HepG2 (cell line): ENCODE measurements around the gene PIEZO2. TPM values are rescaled to one million over a fixed set of nuclear protein-coding genes. Genes with fewer than 3 reads are reported as not detected.

Experiments used
- ATAC-seq: fragments of 200-7000 bp; cut with Tn5 transposase; 3 replicates; pipeline ENCODE4 v1.9.1; 2020; ENCODE audit warnings: mild to moderate bottlenecking, moderate library complexity
- BruUV-seq: library from RNA; stranded (reverse); fragments of 400-500 nt; replicated peaks from 2 replicates; lab custom pipeline; 2021; lab: Mats Ljungman, UMichigan
- CTCF ChIA-PET: fragments of 300-600 bp; formaldehyde crosslinking; extraction: SDS; loops from one replicate; lab custom pipeline; 2021; ENCODE audit warnings: low total read pairs, inconsistent platforms, low intra/inter-chr PET ratio; lab: Yijun Ruan, JAX
- POLR2A ChIA-PET: fragments of 350-600 bp; sonication (Branson Sonifier 250); formaldehyde crosslinking; loops from one replicate; lab custom pipeline; 2020; ENCODE audit warnings: antibody characterized with exemption, inconsistent platforms; lab: Yijun Ruan, JAX
- DNase-seq: peaks from one replicate; pipeline ENCODE4 v3.0.0-alpha.2; 2015; ENCODE audit warnings: low spot score
- FAIRE-seq: peaks from 3 replicates; lab custom pipeline; 2011; peaks lifted over from hg19 to GRCh38; lab: Jason Lieb, UNC
- H2AFZ ChIP-seq: one replicate; pipeline ENCODE4 v1.6.1; 2011; ENCODE audit warnings: low read length, inconsistent platforms
- H3K27ac ChIP-seq: fragments of 300-600 bp; 3 replicates; pipeline ENCODE4 v1.8.0; 2011; ENCODE audit warnings: mixed run types, mild to moderate bottlenecking, mixed read lengths, low read length, inconsistent platforms; ENCODE audit not compliant: insufficient read depth; ENCODE audit errors: extremely low read length
- H3K27me3 ChIP-seq, 2 experiments: fragments of 200-600 bp in 1 of 2; 2 replicates in 1 of 2; 3 replicates in 1 of 2; pipeline versions ENCODE4 v1.6.0 to v1.8.0; 2011; ENCODE audit warnings: low read length in 2 of 2, mild to moderate bottlenecking in 2 of 2, moderate library complexity in 2 of 2, inconsistent platforms in 1 of 2; ENCODE audit not compliant: insufficient read depth in 2 of 2, control insufficient read depth in 1 of 2
- H3K36me3 ChIP-seq, 2 experiments: fragments of 200-600 bp in 1 of 2; replicated peaks in 1 of 2; 2 replicates in 1 of 2; 3 replicates in 1 of 2; pipeline versions ENCODE4 v1.5.1 to v1.8.0; 2011; ENCODE audit warnings: low read length in 2 of 2, inconsistent platforms in 1 of 2; ENCODE audit not compliant: insufficient read depth in 2 of 2, control insufficient read depth in 1 of 2
- H3K4me1 ChIP-seq: 2 replicates; pipeline ENCODE4 v1.5.1; 2012; ENCODE audit warnings: low read length, inconsistent platforms; ENCODE audit not compliant: insufficient read depth
- H3K4me2 ChIP-seq: 2 replicates; pipeline ENCODE4 v1.6.0; 2011; ENCODE audit warnings: low read depth, low read length, inconsistent platforms
- H3K4me3 ChIP-seq, 3 experiments: fragments of 200-600 bp in 1 of 3; sonication (generic), shearing (Covaris generic) in 1 of 3; replicated peaks in 1 of 3; 2 replicates each; pipeline ENCODE4 v1.5.1; 2011 to 2016; ENCODE audit warnings: low read length in 3 of 3, inconsistent platforms in 2 of 3, low read depth in 2 of 3, mild to moderate bottlenecking in 2 of 3, control low read depth in 1 of 3, mixed read lengths in 1 of 3; ENCODE audit not compliant: insufficient read depth in 1 of 3
- H3K79me2 ChIP-seq: one replicate; pipeline ENCODE4 v1.6.1; 2011; ENCODE audit warnings: low read length, inconsistent platforms; ENCODE audit not compliant: insufficient read depth
- H3K9ac ChIP-seq: 2 replicates; pipeline ENCODE4 v1.6.0; 2011; ENCODE audit warnings: mild to moderate bottlenecking, low read depth, low read length, inconsistent platforms; ENCODE audit not compliant: insufficient read depth
- H3K9me3 ChIP-seq: 2 replicates; pipeline ENCODE4 v1.5.1; 2012; ENCODE audit warnings: mild to moderate bottlenecking, low read length
- H4K20me1 ChIP-seq: 2 replicates; pipeline ENCODE4 v1.6.0; 2011; ENCODE audit warnings: inconsistent platforms, mild to moderate bottlenecking, low read length, moderate library complexity; ENCODE audit not compliant: insufficient read depth
- CREM ChIP-seq, 2 experiments: sonication (generic) in 1 of 2; formaldehyde crosslinking in 1 of 2; IDR thresholded peaks; 2 replicates each; pipeline versions ENCODE4 v1.4.0 to v1.6.1; 2016 to 2020; ENCODE audit warnings: antibody characterized with exemption in 1 of 2, mild to moderate bottlenecking in 1 of 2, missing genetic modification reagents in 1 of 2
- E2F2 ChIP-seq: sonication (generic); formaldehyde crosslinking; IDR thresholded peaks from 2 replicates; pipeline ENCODE4 v1.4.0; 2020; ENCODE audit warnings: missing genetic modification reagents, borderline replicate concordance
- GABPB1 ChIP-seq: IDR thresholded peaks from 2 replicates; pipeline ENCODE4 v1.6.1; 2016; ENCODE audit warnings: mild to moderate bottlenecking, missing genetic modification reagents, moderate library complexity, missing compliant biosample characterization
- POGZ ChIP-seq: sonication (generic); formaldehyde crosslinking; IDR thresholded peaks from 2 replicates; pipeline ENCODE4 v1.4.0; 2020; ENCODE audit warnings: mild to moderate bottlenecking, missing genetic modification reagents
- SMYD3 ChIP-seq: sonication (generic); formaldehyde crosslinking; IDR thresholded peaks from 2 replicates; pipeline ENCODE4 v1.8.1; 2023; ENCODE audit warnings: mild to moderate bottlenecking, missing genetic modification reagents
- ZBTB39 ChIP-seq: sonication (generic); formaldehyde crosslinking; IDR thresholded peaks from 2 replicates; pipeline ENCODE4 v1.5.0; 2020; ENCODE audit warnings: missing genetic modification reagents
- ZNF512B ChIP-seq: sonication (generic); formaldehyde crosslinking; IDR thresholded peaks from 2 replicates; pipeline ENCODE4 v1.5.1; 2020; ENCODE audit warnings: missing genetic modification reagents, mild to moderate bottlenecking, borderline replicate concordance
- ZNF660 ChIP-seq: sonication (generic); formaldehyde crosslinking; IDR thresholded peaks from 2 replicates; pipeline ENCODE4 v1.5.1; 2020; ENCODE audit warnings: mild to moderate bottlenecking, low read depth, missing genetic modification reagents, borderline replicate concordance
- WGBS: methylation state at CpG from one replicate; pipeline ENCODE4 v1.1.6; 2017; ENCODE audit warnings: low lambda C conversion rate; 5-methylcytosine and 5-hydroxymethylcytosine counted together
- in situ Hi-C: cut with HindIII; loops from 2 replicates; pipeline ENCODE4 v1.10.0; 2017; ENCODE audit warnings: low pct_unique_long_range_greater_than_20kb; ENCODE audit not compliant: extremely low pct_ligation_motif_present
- intact Hi-C: fragments of 100-400 bp; cut with micrococcal nuclease; formaldehyde crosslinking; loops from one replicate; pipeline ENCODE4 v1.10.0; 2022; ENCODE audit not compliant: unreplicated experiment
- polyA plus RNA-seq, 8 experiments: library from polyadenylated mRNA; depleted of rRNA in 3 of 8; stranded (reverse) in 7 of 8; unstranded in 1 of 8; fragments of >200 nt; fragmentation: Illumina TruSeq in 4 of 8; extraction: Trizol in 4 of 8; gene quantifications; 2 replicates each; pipeline versions ENCODE4 v1.2.1 to v1.2.3, GENCODE V29; 2011 to 2016; ENCODE audit warnings: low read depth in 4 of 8, missing spikeins in 1 of 8, mixed read lengths in 1 of 8; ENCODE audit not compliant: insufficient read depth in 1 of 8
- total RNA-seq, 5 experiments: library from RNA; depleted of rRNA; stranded (reverse); fragments of >200 nt; fragmentation: Illumina TruSeq; extraction: Trizol; gene quantifications; 2 replicates each; pipeline ENCODE4 v1.2.3, GENCODE V29; 2016; ENCODE audit warnings: low read depth in 1 of 5

Gene PIEZO2
- total and polyA plus RNA-seq, 2 of the 13 experiments (the other 11 are each of a cell fraction or from before 2014, with no cell fraction given) = 15.2 to 27.2 TPM

GRCh38 chr18:10681581-10682367 is 467.6 kb downstream of the PIEZO2 start:
- Histone ChIP-seq H4K20me1 (no peaks in the 10 kb centered on the region), H3K27ac (no peak overlapping the region), H2AFZ (no peak overlapping the region), H3K9ac (no peak overlapping the region), H3K4me3 (no peak overlapping the region), H3K4me2 (no peak overlapping the region), H3K79me2 (no peaks in the 10 kb centered on the region), H3K9me3 (no peaks in the 10 kb centered on the region), H3K27me3 (no peaks in the 10 kb centered on the region), H3K4me1 (no peaks in the 10 kb centered on the region), H3K36me3 (no peaks in the 10 kb centered on the region)
- in situ Hi-C loops (no loop called here), intact Hi-C loops (loop anchor here (1.0 kb wide), 1 partner anchor 121 kb away; no protein-coding TSS in a partner anchor)
- WGBS = 68% methylated on average over 12 of the region's 12 CpGs
- no peak for DNase-seq
- CTCF ChIA-PET = no interaction called here
- no peak for ATAC-seq
- FAIRE-seq = no peak
- no TSS peak for BruUV-seq
- TF ChIP-seq GABPB1 (CRISPR knock-in tag) = no peak
- TF ChIP-seq SMYD3 (CRISPR knock-in tag) = no peak
- no peak for TF ChIP-seq POGZ (CRISPR knock-in tag)
- TF ChIP-seq ZNF660 = no peak
- no peak for TF ChIP-seq E2F2 (CRISPR knock-in tag)
- no peak for TF ChIP-seq ZNF512B
- TF ChIP-seq CREM (IDR thresholded peaks at IDR 0.05) = no peak
- TF ChIP-seq CREM (CRISPR knock-in tag; IDR thresholded peaks at IDR 0.05) = no peak
- no peak for TF ChIP-seq ZBTB39 (CRISPR knock-in tag)
- POLR2A ChIA-PET = no interaction called here
